GM21528 (cell line): Measurements from ENCODE around the gene AKAP11.
"Not testable (repeated sequence)": the region's sequence is repeated elsewhere in the genome, so short reads cannot be mapped to it uniquely, and the experiment has no call there.

Experiments
- ATAC-seq: cut with Tn5 transposase; IDR thresholded peaks from one replicate; pipeline ENCODE4 v1.9.1; 2021; ENCODE audit warnings: mild to moderate bottlenecking, moderate library complexity; ENCODE audit not compliant: unreplicated experiment, low FRiP score

The AKAP11 gene, protein sequence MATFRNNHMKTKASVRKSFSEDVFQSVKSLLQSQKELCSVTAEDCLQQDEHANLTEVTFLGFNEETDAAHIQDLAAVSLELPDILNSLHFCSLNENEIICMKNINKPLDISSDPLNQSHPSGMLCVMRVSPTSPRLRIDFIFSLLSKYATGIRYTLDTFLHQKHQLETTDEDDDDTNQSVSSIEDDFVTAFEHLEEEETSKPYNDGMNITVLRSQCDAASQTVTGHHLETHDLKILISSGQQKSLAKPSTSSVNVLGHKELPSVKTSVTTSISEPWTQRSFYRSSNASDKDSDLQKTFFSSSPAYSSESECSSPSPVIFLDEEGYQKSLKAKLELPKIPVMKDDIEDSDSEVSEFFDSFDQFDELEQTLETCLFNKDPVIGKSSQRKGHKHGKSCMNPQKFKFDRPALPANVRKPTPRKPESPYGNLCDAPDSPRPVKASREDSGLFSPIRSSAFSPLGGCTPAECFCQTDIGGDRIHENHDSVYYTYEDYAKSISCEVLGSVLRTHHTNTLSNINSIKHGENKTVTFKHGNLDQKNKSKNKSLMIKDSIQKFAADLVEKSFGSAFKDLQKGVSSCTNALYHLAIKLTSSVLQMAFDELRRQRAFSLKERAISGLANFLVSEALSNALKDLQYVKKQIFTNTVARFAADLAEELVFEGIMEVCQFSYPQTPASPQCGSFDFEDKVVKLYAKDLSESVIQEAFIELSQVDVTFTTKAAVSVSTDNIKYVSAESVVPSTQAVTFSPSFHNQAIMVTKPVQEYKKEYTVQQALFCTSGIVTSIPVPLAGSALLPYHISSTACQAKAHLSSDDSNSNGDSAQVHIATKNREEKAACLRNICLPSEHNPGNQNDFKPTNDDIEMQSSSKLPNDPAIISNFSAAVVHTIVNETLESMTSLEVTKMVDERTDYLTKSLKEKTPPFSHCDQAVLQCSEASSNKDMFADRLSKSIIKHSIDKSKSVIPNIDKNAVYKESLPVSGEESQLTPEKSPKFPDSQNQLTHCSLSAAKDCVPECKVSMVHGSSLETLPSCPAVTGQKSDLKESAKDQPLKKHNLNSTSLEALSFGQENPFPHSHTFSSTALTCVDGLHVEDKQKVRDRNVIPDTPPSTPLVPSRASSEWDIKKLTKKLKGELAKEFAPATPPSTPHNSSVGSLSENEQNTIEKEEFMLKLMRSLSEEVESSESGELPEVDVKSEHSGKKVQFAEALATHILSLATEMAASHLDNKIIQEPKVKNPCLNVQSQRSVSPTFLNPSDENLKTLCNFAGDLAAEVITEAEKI (N-terminal part only)

DNA sequence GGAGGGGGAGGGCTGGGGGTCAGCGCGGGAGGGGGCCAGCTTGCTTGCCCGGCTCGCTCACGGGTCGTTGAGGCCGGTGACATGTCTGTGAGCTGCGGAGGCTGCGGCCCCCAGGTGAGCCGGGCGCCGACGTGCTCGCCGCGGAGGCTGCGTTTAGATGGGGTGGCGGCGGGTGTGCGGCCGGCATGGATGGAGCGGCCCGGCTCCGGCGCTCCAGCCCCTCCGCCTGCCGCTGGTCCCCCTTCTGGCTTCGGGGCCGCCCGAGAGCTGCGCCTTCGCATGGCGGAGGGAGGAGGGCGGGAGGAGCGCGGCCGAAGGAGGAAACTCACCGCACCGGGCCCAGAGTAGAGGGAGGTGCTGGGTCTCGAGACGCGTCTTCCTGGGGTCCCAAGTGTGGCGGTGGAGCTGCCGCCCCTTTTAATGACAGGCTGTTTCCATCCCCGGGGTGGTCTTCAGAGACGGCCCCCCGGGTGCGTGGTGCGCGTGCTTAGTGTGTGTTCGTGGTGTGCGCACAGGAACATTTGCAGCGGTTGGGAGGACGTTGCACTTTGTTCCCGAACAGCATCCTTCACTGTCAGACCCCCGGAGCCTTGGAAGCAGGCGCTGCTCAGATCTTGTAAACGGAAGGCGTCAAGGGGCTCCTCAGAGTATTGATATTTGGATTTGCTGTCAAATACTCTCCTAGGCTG, at the start of gene AKAP11:
Gene AKAP11 (plus strand): TSS at position 38 of the 689 bp plus-strand sequence. CDS start 14,197 bp downstream, outside the sequence.
- ATAC-seq: peak; percentile 35

DNA sequence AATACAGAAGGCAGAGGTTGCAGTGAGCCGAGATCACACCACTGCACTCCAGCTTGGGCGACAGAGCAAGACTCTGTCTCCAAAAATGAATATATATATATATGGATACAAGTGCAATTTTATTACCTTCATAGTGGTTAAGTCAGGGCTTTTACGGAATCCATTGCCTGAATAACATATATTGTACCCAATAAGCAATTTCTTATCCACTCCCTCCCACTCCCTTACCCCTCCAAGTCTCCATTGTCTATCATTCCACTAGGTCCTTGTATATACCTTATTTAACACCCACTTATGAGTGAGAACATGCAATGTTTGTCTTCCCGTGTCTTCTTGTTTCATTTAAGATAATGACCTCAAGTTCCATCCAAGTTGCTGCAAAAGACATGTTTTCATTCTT, 48.3 kb upstream of the AKAP11 start:
- no peak for ATAC-seq

GRCh38 chr13:42225051-42225450, 46.9 kb upstream of the AKAP11 start:
- no peak for ATAC-seq

- not testable (repeated sequence) for ATAC-seq
Observed at GRCh38 chr13:42226759-42227158, 45.2 kb upstream of the AKAP11 start.

GRCh38 chr13:42228527-42228926, 43.4 kb upstream of the AKAP11 start:
- no peak for ATAC-seq

- no peak for ATAC-seq
Observed at GRCh38 chr13:42229287-42229686, 42.7 kb upstream of the AKAP11 start.

DNA sequence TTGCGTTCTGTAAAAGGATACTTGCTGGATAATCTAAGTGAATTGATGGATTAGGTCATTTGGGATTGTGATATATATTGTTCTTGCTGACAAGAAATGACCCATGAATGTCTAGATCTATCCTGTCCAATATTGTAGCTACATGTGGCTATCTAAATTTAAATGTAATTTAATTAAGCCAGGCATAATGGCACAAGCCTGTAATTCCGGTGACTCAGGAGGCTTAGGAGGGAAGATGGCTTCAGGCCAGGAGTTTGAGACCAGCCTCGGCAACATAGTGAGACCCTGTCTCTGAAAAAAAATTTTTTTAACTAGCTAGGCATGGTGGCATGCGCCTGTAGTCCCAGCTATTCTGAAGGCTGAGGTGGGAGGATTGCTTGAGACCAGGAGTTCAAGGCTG, 39.3 kb upstream of the AKAP11 start:
- no peak for ATAC-seq

DNA sequence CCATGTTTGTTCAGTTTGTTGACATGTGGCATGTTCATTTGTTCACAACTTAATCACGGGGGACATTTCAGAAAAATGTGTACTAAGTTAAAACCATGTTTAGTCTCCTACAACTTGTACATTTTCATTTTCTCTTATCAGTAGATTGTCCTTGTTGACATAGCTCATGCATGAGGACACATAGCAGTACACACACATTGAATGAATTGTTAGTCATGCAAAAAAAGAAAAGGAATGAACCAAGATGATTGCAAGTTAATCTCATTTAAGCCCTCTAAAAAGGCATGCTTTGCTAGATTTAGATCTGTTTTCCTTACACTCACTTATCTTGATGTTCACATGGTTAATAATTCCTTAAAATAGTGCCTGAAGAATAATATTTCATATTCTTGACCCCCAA, 38.2 kb upstream of the AKAP11 start:
- no peak for ATAC-seq

DNA sequence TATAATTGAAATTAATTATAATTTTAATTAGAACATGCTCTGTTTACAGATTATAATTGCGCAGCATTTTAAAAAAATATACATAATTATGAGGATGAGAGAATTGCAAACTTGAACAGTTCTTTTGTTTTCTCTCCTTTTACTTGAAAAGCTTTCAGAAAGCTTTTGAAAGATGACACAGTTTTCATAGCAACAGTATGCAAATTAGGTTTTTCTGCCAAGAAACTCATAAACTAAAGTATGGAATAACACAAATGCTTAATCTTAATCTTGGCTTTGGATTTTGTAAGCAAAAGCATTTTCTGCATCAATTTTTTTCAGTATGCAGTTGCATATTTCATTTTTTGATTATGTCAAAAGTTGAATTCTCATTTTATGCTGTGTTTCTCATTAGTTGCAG, 32.8 kb upstream of the AKAP11 start:
- no peak for ATAC-seq

DNA sequence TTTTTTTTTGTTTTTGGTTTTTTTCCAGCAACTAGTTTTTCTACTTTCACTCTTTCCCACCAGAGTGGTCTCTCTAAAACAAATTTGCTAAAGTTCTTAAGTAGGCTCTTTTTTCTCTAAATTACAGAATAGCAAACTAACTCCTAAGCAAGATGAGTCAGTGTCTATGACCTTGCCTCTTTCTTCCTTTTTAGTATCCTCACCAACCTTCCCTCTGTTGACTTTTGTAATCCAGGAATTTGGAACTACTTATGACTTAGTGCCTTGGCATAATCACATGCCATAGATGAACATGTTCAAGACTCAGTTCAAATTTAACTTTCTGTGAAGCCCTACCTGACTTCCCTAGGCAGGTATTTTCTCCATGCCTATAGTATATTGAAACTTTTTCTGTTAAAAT, 32.3 kb upstream of the AKAP11 start:
- ATAC-seq: no peak

DNA sequence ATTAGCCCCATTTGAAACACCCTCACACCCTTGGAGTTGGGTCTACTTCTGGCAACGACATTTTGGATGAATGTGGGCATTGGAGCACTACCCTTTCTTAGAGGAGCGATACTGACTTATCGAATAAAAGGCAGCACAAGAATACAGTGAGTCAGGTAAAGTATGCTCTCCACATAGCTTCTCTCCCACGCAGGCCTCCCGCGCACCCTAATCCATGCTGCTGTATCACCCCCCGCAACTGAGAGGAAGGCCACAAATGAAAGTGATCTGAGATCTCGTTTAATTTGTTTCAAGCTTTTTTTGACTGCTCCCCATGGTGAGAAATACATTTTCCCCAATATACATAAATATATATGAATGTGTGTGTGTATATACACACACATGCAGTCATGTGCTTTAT, 25.4 kb upstream of the AKAP11 start:
- no peak for ATAC-seq

DNA sequence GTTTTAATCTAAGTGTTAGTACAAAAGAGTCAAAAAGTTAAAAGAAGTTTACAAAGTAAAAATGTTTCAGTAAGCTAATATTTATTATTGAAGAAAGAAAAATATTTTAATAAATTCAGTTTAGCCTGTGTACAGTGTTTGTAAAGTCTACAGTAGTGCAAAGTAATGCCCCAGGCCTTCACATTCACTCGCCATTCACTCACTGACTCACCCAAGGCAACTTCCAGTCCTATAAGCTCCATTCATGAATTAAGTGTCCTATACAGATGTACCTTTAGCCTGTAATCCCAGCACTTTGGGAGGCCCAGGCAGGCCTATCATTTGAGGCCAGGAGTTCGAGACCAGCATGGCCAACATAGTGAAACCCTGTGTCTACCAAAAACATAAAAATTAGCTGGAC, 24.1 kb upstream of the AKAP11 start:
- no peak for ATAC-seq

GRCh38 chr13:42255886-42256285, 16.1 kb upstream of the AKAP11 start:
- ATAC-seq: no peak

GRCh38 chr13:42258747-42259146, 13.2 kb upstream of the AKAP11 start:
- no peak for ATAC-seq

GRCh38 chr13:42259515-42259914, 12.4 kb upstream of the AKAP11 start:
- ATAC-seq: no peak

DNA sequence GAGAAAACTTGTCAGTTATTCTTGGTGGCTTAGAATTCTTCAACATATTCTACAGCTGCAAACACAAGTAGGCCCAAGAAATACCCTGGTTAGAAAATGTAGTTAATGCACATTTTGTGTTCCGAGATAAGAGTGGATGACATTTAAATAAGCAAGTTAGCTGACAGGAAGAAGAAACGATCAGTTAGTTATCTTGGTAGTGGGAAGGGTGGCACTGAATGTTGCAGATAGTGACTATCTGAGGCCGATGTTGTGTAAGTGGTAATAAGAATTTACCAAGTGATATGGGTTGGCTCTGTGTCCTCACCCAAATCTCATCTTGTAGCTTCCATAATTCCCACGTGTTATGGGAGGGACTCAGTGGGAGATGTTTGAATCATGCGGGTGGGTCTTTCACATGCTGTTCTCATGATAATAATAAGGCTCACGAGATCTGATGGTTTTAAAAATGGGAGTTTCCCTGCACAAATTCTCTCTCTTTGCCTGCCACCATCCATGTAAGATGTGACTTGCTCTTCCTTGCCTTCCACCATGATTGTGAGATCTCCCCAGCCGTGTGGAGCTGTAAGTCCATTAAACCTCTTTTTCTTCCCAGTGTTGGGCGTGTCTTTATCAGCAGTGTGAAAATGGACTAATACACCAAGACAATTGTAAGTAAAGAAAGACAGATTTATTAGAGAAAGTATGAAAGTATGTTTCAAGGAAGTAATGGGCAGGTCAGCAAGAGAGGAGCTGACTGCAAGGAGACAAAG, 10.9 kb upstream of the AKAP11 start:
- ATAC-seq: no peak

DNA sequence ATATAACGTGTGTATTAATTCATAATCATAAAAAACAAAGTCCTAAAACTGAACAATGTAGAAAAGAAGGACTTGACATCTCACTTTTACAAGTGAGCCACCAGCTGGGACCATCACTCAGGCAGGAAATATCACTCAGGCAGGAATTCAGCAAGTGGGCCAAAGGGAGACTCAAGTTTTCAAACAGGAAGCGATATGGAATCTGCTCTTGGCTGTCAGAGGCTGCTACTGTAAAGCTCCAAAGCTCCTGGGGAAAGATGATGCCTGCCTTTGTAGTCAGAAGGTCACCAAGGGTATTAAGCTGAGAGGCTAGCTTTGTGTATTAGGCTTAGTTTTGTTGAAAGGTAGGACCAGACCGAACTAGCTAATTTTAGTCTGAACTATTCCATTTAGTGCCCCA, 5.5 kb upstream of the AKAP11 start:
- no peak for ATAC-seq

- ATAC-seq: no peak
Observed at GRCh38 chr13:42270160-42270856, 1.6 kb upstream of the AKAP11 start.

DNA sequence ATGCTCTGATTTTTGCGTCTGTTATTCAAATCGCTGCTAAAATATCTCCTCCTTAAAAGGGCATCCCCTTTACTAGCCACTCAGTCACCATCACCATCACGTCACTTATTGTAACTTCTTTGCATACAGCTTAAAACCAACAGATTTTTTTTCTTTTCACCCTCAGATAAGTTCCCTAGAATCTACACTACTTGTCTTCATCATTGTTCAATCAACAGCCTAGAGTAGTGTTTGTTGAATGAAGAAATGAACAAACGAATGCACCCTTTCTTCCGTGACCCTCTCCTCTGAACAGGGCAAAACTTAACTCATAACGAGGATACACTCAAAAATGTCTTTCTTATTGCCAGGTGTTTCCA, 1.1 kb upstream of the AKAP11 start:
- no peak for ATAC-seq
